Measurements from ENCODE around the gene MEST. TPM values are rescaled to one million over a fixed set of nuclear protein-coding genes. Genes with fewer than 3 reads are reported as not detected.
"Not testable (repeated sequence)": the region's sequence is repeated elsewhere in the genome, so short reads cannot be mapped to it uniquely, and the experiment has no call there.

Gene MEST
- total RNA-seq, 1 experiment from 2014 or later: 34.3 TPM

GRCh38 chr7:130494431-130494858 is 2.6 kb downstream of the MEST start:
- DNase-seq: no peak
- H3K4me2 ChIP-seq (ENCODE audit: low read depth, low read length, poor library complexity, severe bottlenecking): no peak overlapping the region
- H2AFZ ChIP-seq (ENCODE audit: low read length): no peak overlapping the region
- H3K9me2 ChIP-seq (replicated peaks; ENCODE audit: insufficient read depth, low read length): no peaks in the 10 kb centered on the region
- H3K79me2 ChIP-seq (ENCODE audit: low read length): peaks cover 39% of the 10 kb centered on the region
- no peaks in the 10 kb centered on the region; the same call in 1 of the 2 replicates for H3K36me3 ChIP-seq (ENCODE audit: insufficient read depth, low read length)
- no peak overlapping the region for H3K4me3 ChIP-seq (ENCODE audit: low read length)
- H3K4me1 ChIP-seq (ENCODE audit: low read length): no peaks in the 10 kb centered on the region
- H3K27ac ChIP-seq (ENCODE audit: low read length): no peak overlapping the region
- no peaks in the 10 kb centered on the region for H3K27me3 ChIP-seq (ENCODE audit: low read length)
- no peak overlapping the region for H3K9ac ChIP-seq (ENCODE audit: low read length)
- no peaks in the 10 kb centered on the region for H4K20me1 ChIP-seq (ENCODE audit: insufficient read depth, low read depth, low read length)
- no peaks in the 10 kb centered on the region; the same call in 1 of the 2 replicates for H3K9me3 ChIP-seq (ENCODE audit: low read length)

GRCh38 chr7:130500463-130500862 is 8.6 kb downstream of the MEST start:
- no peak overlapping the region for H2AFZ ChIP-seq (ENCODE audit: low read length)
- no peak overlapping the region for H3K27ac ChIP-seq (ENCODE audit: low read length)
- H3K9me3 ChIP-seq (ENCODE audit: low read length): no peaks in the 10 kb centered on the region
- peaks cover 7% of the 10 kb centered on the region; the same call in 1 of the 2 replicates for H3K36me3 ChIP-seq (ENCODE audit: insufficient read depth, low read length)
- H4K20me1 ChIP-seq (ENCODE audit: insufficient read depth, low read depth, low read length): no peaks in the 10 kb centered on the region
- H3K4me1 ChIP-seq (ENCODE audit: low read length): no peaks in the 10 kb centered on the region
- H3K4me2 ChIP-seq (ENCODE audit: low read depth, low read length, poor library complexity, severe bottlenecking): no peak overlapping the region
- H3K27me3 ChIP-seq (ENCODE audit: low read length): no peaks in the 10 kb centered on the region
- H3K4me3 ChIP-seq (ENCODE audit: low read length): no peak overlapping the region
- no peaks in the 10 kb centered on the region for H3K9me2 ChIP-seq (replicated peaks; ENCODE audit: insufficient read depth, low read length)
- no peak for DNase-seq
- no peak overlapping the region for H3K9ac ChIP-seq (ENCODE audit: low read length)
- H3K79me2 ChIP-seq (ENCODE audit: low read length): no peaks in the 10 kb centered on the region

- no peaks in the 10 kb centered on the region for H4K20me1 ChIP-seq (ENCODE audit: insufficient read depth, low read depth, low read length)
- no peak overlapping the region for H3K27ac ChIP-seq (ENCODE audit: low read length)
- no peak for DNase-seq
- no peaks in the 10 kb centered on the region for H3K4me1 ChIP-seq (ENCODE audit: low read length)
- H3K36me3 ChIP-seq (ENCODE audit: insufficient read depth, low read length): peaks cover 7% of the 10 kb centered on the region; the same call in 1 of the 2 replicates
- H3K4me3 ChIP-seq (ENCODE audit: low read length): no peak overlapping the region
- no peak overlapping the region for H2AFZ ChIP-seq (ENCODE audit: low read length)
- no peaks in the 10 kb centered on the region for H3K9me3 ChIP-seq (ENCODE audit: low read length)
- H3K9me2 ChIP-seq (replicated peaks; ENCODE audit: insufficient read depth, low read length): no peaks in the 10 kb centered on the region
- no peak overlapping the region for H3K9ac ChIP-seq (ENCODE audit: low read length)
- H3K27me3 ChIP-seq (ENCODE audit: low read length): no peaks in the 10 kb centered on the region
- H3K79me2 ChIP-seq (ENCODE audit: low read length): no peaks in the 10 kb centered on the region
- H3K4me2 ChIP-seq (ENCODE audit: low read depth, low read length, poor library complexity, severe bottlenecking): no peak overlapping the region
Observed at GRCh38 chr7:130500910-130501309, 9.0 kb downstream of the MEST start.

GRCh38 chr7:130505753-130506152 is 13.9 kb downstream of the MEST start:
- Histone ChIP-seq H3K9me2 (replicated peaks; ENCODE audit: insufficient read depth, low read length) (no peaks in the 10 kb centered on the region), H3K27ac (ENCODE audit: low read length) (no peak overlapping the region), H3K4me3 (ENCODE audit: low read length) (no peak overlapping the region), H3K9ac (ENCODE audit: low read length) (no peak overlapping the region), H3K27me3 (ENCODE audit: low read length) (no peaks in the 10 kb centered on the region), H2AFZ (ENCODE audit: low read length) (no peak overlapping the region), H3K4me1 (ENCODE audit: low read length) (no peaks in the 10 kb centered on the region), H3K4me2 (ENCODE audit: low read depth, low read length, poor library complexity, severe bottlenecking) (no peak overlapping the region), H3K9me3 (ENCODE audit: low read length) (no peaks in the 10 kb centered on the region), H3K79me2 (ENCODE audit: low read length) (no peaks in the 10 kb centered on the region), H3K36me3 (ENCODE audit: insufficient read depth, low read length) (peaks cover 11% of the 10 kb centered on the region; the same call in 1 of the 2 replicates), H4K20me1 (ENCODE audit: insufficient read depth, low read depth, low read length) (no peaks in the 10 kb centered on the region)
- DNase-seq: no peak

GRCh38 chr7:130506358-130506757 is 14.5 kb downstream of the MEST start:
- no peak overlapping the region for H3K9ac ChIP-seq (ENCODE audit: low read length)
- H3K4me3 ChIP-seq (ENCODE audit: low read length): no peak overlapping the region
- H3K27me3 ChIP-seq (ENCODE audit: low read length): no peaks in the 10 kb centered on the region
- H2AFZ ChIP-seq (ENCODE audit: low read length): no peak overlapping the region
- H3K4me2 ChIP-seq (ENCODE audit: low read depth, low read length, poor library complexity, severe bottlenecking): no peak overlapping the region
- DNase-seq: no peak
- H3K79me2 ChIP-seq (ENCODE audit: low read length): no peaks in the 10 kb centered on the region
- no peaks in the 10 kb centered on the region for H3K9me2 ChIP-seq (replicated peaks; ENCODE audit: insufficient read depth, low read length)
- no peaks in the 10 kb centered on the region for H4K20me1 ChIP-seq (ENCODE audit: insufficient read depth, low read depth, low read length)
- peaks cover 11% of the 10 kb centered on the region; the same call in 1 of the 2 replicates for H3K36me3 ChIP-seq (ENCODE audit: insufficient read depth, low read length)
- H3K4me1 ChIP-seq (ENCODE audit: low read length): no peaks in the 10 kb centered on the region
- no peak overlapping the region for H3K27ac ChIP-seq (ENCODE audit: low read length)
- no peaks in the 10 kb centered on the region for H3K9me3 ChIP-seq (ENCODE audit: low read length)

GRCh38 chr7:130512038-130512437 is 20.2 kb downstream of the MEST start:
- H3K4me3 ChIP-seq (ENCODE audit: low read length); H3K9me3 ChIP-seq (ENCODE audit: low read length); H3K4me1 ChIP-seq (ENCODE audit: low read length); DNase-seq; H3K27ac ChIP-seq (ENCODE audit: low read length); H3K36me3 ChIP-seq (ENCODE audit: insufficient read depth, low read length); H3K9me2 ChIP-seq (replicated peaks; ENCODE audit: insufficient read depth, low read length); H3K9ac ChIP-seq (ENCODE audit: low read length); H3K79me2 ChIP-seq (ENCODE audit: low read length); H3K4me2 ChIP-seq (ENCODE audit: low read depth, low read length, poor library complexity, severe bottlenecking); H2AFZ ChIP-seq (ENCODE audit: low read length); H4K20me1 ChIP-seq (ENCODE audit: insufficient read depth, low read depth, low read length); H3K27me3 ChIP-seq (ENCODE audit: low read length): not testable (repeated sequence)

- Histone ChIP-seq H3K4me1 (ENCODE audit: low read length) (no peaks in the 10 kb centered on the region), H3K79me2 (ENCODE audit: low read length) (no peaks in the 10 kb centered on the region), H2AFZ (ENCODE audit: low read length) (no peak overlapping the region), H3K27me3 (ENCODE audit: low read length) (no peaks in the 10 kb centered on the region), H3K4me2 (ENCODE audit: low read depth, low read length, poor library complexity, severe bottlenecking) (no peak overlapping the region), H3K9ac (ENCODE audit: low read length) (no peak overlapping the region), H3K4me3 (ENCODE audit: low read length) (no peak overlapping the region), H3K36me3 (ENCODE audit: insufficient read depth, low read length) (no peaks in the 10 kb centered on the region), H3K27ac (ENCODE audit: low read length) (no peak overlapping the region), H3K9me3 (ENCODE audit: low read length) (no peaks in the 10 kb centered on the region), H3K9me2 (replicated peaks; ENCODE audit: insufficient read depth, low read length) (no peaks in the 10 kb centered on the region), H4K20me1 (ENCODE audit: insufficient read depth, low read depth, low read length) (no peaks in the 10 kb centered on the region)
- no peak for DNase-seq
Observed at GRCh38 chr7:130513447-130513846, 21.6 kb downstream of the MEST start.

- no peak overlapping the region for H3K27ac ChIP-seq (ENCODE audit: low read length)
- H3K4me2 ChIP-seq (ENCODE audit: low read depth, low read length, poor library complexity, severe bottlenecking): no peak overlapping the region
- H3K9me3 ChIP-seq (ENCODE audit: low read length): no peaks in the 10 kb centered on the region
- H2AFZ ChIP-seq (ENCODE audit: low read length): no peak overlapping the region
- no peaks in the 10 kb centered on the region for H4K20me1 ChIP-seq (ENCODE audit: insufficient read depth, low read depth, low read length)
- H3K27me3 ChIP-seq (ENCODE audit: low read length): no peaks in the 10 kb centered on the region
- DNase-seq: no peak
- H3K4me1 ChIP-seq (ENCODE audit: low read length): no peaks in the 10 kb centered on the region
- no peak overlapping the region for H3K9ac ChIP-seq (ENCODE audit: low read length)
- no peaks in the 10 kb centered on the region for H3K79me2 ChIP-seq (ENCODE audit: low read length)
- no peaks in the 10 kb centered on the region for H3K9me2 ChIP-seq (replicated peaks; ENCODE audit: insufficient read depth, low read length)
- H3K36me3 ChIP-seq (ENCODE audit: insufficient read depth, low read length): no peaks in the 10 kb centered on the region
- no peak overlapping the region for H3K4me3 ChIP-seq (ENCODE audit: low read length)
Observed at GRCh38 chr7:130515315-130516040, 23.6 kb downstream of the MEST start.
